AG09309 (cell line): ENCODE results near the gene THBS3.
"Not testable (repeated sequence)": the region's sequence is repeated elsewhere in the genome, so short reads cannot be mapped to it uniquely, and the experiment has no call there.

Experiments used
- DNase-seq: peaks from one replicate; pipeline ENCODE4 v3.0.0-alpha.2; 2010; ENCODE audit warnings: low read depth
- H3K4me3 ChIP-seq: 2 replicates; pipeline ENCODE4 v1.5.1; 2011; ENCODE audit warnings: mild to moderate bottlenecking, low read depth, low read length, moderate library complexity; ENCODE audit not compliant: control insufficient read depth
- CTCF ChIP-seq: IDR thresholded peaks from 2 replicates; pipeline ENCODE4 v1.5.1; 2011; ENCODE audit warnings: mild to moderate bottlenecking, low read depth, low read length, inconsistent platforms; ENCODE audit not compliant: insufficient read depth, control insufficient read depth; ENCODE audit errors: missing control alignments

Gene THBS3

DNA sequence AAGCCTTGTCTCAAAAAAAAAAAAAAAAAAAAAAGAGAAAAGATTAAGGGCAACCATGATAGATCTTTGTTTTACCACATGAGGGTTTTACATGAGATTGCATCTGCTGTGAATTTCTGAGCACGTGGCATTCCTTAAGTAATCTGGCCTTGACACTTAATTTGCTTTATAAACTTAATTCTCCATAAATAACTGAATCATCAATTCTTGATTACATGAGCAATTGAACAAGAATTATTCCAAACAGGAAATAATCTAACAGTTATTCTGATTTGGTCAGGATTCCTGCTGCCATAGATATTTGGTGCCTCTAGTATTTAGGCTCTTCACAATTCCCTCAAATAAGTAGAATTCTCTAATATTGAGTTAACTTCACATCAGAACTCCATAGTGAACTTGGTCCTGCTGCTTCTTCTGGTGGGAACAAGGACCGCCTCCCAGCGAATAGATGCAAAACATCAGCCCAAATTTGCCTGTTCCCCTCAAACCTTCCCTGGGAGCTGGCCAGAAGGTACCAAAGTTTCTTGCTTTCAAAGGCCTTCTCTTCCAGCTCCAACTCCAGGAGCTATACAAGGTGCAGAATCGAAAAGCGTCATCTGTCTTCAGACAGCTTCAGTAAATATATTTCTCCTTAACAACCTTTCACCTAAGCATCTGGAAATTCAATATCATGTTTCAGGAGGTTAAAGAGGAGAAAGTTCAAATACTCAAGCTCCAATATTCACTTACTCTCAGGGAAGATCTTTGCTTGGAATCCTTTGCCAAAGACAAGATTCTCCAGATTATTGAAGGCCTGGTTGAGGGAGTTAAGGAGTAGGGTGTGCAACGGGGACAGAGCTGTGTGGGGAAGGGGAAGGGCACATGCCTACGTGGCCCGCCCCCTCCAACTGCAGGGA lies 35.6 kb downstream of the THBS3 start:
- no peak for DNase-seq
- peak overlapping the region; percentile 96 for H3K4me3 ChIP-seq
- no peak for TF ChIP-seq CTCF

DNA sequence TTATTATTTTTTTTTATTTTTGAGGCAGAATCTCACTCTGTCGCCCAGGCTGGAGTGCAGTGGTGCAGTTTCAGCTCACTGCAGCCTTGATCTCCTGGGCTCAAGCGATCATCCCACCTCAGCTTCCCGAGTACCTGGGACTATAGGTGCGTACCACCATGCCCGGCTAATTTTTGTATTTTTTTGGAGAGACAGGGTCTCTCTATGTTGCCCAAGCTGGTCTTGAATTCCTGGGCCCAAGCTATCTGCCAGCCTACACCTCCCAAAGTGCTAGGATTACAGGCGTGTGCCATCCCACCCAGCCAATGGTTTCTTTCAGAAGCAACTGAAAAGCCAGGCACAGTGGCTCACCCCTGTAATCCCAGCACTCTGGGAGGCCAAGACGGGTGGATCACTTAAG lies 36.9 kb downstream of the THBS3 start:
- DNase-seq = no peak
- no peak for TF ChIP-seq CTCF
- no peak overlapping the region for H3K4me3 ChIP-seq

DNA sequence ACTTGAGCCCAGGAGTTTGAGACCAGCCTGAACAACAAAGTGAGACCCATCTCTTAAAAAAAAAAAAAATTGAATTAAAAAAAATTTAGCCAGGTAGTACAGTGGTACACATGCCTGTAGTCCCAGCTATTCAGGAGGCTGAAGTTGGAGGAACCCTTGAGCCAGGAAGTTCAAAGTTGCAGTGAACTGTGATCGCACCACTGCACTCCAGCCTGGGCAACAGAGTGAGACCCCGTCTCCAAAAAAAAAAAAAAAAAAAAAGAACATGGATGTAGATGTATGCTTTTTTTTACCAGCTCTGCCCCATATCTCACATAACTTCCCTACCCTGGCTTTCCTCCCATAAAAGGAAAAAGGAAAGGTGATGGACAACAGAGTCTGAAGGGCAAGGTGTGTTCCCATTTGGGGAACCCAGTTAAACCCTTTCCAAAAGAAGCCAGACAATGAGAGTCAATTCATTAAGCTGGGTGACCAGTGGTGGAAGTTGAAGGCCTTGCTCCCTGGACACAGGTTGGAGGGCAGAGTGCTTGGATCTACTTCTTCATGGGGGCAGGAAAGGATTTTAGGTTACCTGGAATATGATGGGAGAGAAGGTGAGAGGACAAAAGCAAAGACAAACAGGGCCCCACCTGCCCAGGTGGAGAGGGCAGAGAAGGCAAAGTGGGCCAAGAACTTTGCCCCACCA lies 37.5 kb downstream of the THBS3 start:
- no peak for DNase-seq
- TF ChIP-seq CTCF = no peak
- no peak overlapping the region for H3K4me3 ChIP-seq

- no peak for DNase-seq
These were observed 38.2 kb downstream of the THBS3 start for GRCh38 chr1:155169541-155169940.

DNA sequence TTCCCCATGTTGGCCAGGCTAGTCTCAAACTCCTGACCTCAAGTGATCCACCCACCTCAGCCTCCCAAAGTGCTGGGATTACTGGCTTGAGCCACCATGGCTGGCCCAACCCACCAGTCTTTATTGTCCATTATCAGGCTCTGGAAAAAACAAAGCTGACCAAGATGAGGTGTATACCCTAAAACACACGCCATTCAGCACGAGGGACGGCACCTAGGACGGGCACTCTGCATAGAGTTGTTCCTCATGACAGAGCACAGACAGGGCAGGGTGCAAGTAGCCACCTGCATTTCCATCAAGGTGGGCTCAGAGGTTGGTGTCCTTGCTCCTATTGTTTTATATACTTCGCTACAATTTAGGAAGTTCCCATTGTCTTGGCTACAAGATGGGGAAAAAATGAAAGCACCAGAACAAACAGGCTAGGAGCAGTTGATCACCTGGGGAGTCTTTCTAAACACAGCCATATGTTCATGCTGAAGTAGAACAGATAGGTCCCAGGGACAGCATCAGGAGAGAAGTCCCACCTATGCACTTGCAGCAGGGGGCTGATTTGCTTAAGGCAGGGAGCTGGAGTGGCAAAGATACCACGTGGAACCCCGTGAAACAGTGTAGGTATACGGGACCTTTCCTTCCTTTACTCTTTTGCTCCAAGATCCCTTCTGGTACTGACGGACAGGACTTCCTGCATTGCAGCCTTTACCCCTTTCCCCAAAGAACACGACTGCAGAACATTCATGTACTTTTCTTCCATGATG lies 39.1 kb downstream of the THBS3 start:
- TF ChIP-seq CTCF = no peak
- H3K4me3 ChIP-seq = no peak overlapping the region
- DNase-seq = no peak

More at GRCh38 chr1:155169541-155169940, 38.2 kb downstream of the THBS3 start:
- TF ChIP-seq CTCF = no peak
- no peak overlapping the region for H3K4me3 ChIP-seq

GRCh38 chr1:155168105-155168445 lies 39.6 kb downstream of the THBS3 start:
- not testable (repeated sequence) for DNase-seq, H3K4me3 ChIP-seq
